Left lobe of liver (tissue), 2 donors: ENCODE data around the gene NUDT8. TPM values are rescaled to one million over a fixed set of nuclear protein-coding genes. Genes with fewer than 3 reads are reported as not detected.
"Not testable (repeated sequence)": the region's sequence is repeated elsewhere in the genome, so short reads cannot be mapped to it uniquely, and the experiment has no call there.

ENCODE experiments used
- ATAC-seq: fragments of 200-7000 bp; cut with Tn5 transposase; one replicate; pipeline ENCODE4 v1.9.1; 2020; ENCODE audit warnings: mild to moderate bottlenecking, moderate library complexity
- DNase-seq: peaks from one replicate; pipeline ENCODE4 v3.0.0-alpha.2; 2020; ENCODE audit warnings: low spot score
- total RNA-seq: library from RNA; stranded (reverse); gene quantifications from one replicate; pipeline ENCODE4 v1.2.1, GENCODE V29; 2021
- donor health status: DM: no; HTN: no; CAD: no; lungs with moderate emphysema.
- donor health status: DM: no; HTN: yes; CAD: no.

The NUDT8 gene
- total RNA-seq, 1 donor from 2014 or later: 41.6 TPM

- no peak for DNase-seq
These were observed 32.6 kb upstream of the NUDT8 start for GRCh38 chr11:67662142-67662834.

GRCh38 chr11:67660752-67661151, 31.0 kb upstream of the NUDT8 start:
- DNase-seq, ATAC-seq: not testable (repeated sequence)

More at GRCh38 chr11:67662142-67662834, 32.6 kb upstream of the NUDT8 start:
- no peak for ATAC-seq

DNA sequence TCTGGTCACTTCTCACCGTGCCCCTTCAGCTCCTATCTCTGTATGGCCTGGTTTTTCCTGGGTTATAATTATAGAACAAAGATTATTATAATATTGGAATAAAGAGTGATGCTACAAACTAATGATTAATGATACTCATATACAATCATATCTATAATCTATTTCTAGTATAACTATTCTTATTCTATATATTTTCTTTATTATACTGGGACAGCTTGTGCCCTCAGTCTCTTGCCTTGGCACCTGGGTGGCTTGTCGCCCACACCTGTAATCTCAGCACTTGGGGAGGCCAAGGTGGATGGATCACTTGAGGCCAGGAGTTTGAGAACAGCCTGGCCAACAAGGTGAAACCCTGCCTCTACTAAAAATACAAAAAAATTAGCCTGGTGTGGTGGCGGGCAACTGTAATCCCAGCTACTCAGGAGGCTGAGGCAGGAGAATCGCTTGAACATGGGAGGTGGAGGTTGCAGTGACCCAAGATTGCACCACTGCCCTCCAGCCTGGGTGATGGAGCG, 30.0 kb upstream of the NUDT8 start:
- not testable (repeated sequence) for DNase-seq, ATAC-seq

DNA sequence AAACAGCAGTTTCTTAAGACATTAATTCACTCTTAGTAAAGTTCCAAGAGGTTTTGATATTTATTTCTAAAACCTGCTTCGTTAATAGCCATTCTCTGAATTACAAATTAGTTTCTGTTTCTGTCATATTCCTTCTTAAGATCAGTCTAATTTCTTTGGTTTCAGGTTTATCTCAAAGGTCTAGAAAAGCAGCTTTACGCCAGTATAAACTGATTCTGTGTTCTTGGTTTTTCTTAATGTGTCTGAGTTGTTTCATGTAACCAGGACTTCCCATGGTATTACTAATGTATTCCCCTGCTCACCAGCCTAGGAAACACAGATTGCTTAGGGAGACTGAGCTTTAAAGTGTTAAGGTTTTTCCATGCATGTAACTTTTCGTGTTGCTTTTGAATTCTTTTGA, 27.6 kb upstream of the NUDT8 start:
- ATAC-seq: no peak
- no peak for DNase-seq

- ATAC-seq (no peak), DNase-seq (no peak)
These were observed 26.7 kb upstream of the NUDT8 start for GRCh38 chr11:67656278-67656922.

- ATAC-seq (no peak), DNase-seq (no peak)
These were observed 24.5 kb upstream of the NUDT8 start for GRCh38 chr11:67654225-67654624.

GRCh38 chr11:67652965-67653845, 23.5 kb upstream of the NUDT8 start:
- ATAC-seq: no peak
- no peak for DNase-seq

DNA sequence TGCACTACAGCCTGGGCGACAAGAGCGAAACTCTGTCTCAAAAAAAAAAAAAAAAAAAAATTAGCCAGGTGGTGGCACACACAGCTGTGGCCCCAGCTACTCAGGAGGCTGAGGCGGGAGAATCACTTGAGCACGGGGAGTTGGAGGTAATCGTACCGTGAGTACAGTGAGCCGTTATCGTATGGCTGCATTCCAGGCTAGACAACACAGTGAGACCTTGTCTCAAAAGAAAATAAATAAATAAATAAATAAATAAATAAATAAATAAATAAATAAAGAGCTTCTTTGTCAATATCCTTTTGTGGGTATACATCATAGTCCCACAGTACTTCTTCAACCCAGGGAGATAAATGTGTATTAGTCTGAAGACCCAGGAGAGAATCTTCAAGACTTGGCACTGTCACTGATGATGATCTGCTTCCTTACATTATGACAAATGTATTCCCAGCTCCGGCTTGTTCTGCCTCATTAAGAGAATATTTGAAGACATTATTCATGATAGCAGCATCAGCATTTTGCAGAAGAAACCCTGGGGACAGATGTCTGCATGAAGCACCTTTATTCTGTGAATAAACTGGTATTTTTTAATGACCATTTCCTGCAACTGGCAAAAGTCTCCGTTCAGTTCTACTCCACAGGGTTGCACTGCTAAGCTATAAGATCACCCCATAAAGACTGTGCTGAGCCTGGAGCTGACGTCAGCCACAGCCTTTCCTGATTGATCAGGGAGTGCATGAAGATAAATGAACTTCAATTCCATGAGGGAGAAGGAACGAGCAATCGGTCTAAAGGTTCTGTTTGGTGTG, 22.4 kb upstream of the NUDT8 start:
- DNase-seq (no peak), ATAC-seq (no peak)

DNA sequence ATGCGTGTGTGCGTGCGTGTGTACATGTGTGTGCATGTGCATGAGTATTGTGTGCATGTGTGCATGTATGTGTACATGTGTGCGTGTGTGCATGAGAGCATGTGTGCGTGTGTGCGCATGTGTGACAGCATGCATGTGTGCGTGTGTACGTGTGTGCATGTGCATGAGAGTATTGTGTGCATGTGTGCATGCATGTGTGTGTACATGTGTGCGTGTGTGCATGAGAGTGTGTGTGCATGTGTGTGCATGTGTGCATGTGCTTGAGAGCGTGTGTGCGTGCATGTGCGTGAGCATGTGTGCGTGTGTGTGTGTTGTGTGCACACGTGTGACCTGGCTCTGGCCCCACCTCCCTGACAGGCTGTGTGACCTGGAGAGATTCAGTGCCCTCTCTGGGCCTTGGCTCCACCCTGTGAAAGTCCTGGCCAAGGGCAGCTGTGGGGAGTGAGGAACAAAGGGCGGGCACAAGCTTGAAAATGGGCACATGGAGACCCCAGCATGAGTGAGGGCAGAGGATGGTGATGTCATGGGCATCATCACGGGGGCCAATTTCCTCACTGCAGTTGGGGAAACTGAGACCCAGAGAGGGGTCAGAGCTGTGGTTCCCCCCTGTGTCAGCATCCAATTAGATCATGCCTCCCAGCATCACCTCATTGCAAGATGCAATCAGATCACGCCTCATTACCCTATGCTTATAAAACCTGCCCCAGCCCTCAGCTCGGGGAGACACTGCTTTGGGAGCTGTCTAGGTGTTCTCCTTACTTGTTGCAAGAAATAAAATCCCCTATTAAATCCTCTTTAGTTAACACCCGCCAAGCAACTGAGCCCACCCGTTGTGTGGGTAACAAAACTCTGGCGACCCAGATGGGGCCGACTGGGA, 20.1 kb upstream of the NUDT8 start:
- DNase-seq: no peak
- peak; percentile 45 for ATAC-seq

GRCh38 chr11:67648796-67649613, 19.3 kb upstream of the NUDT8 start:
- DNase-seq (no peak), ATAC-seq (no peak)

GRCh38 chr11:67648140-67648795, 18.5 kb upstream of the NUDT8 start:
- ATAC-seq (peak; percentile 29), DNase-seq (no peak)

DNA sequence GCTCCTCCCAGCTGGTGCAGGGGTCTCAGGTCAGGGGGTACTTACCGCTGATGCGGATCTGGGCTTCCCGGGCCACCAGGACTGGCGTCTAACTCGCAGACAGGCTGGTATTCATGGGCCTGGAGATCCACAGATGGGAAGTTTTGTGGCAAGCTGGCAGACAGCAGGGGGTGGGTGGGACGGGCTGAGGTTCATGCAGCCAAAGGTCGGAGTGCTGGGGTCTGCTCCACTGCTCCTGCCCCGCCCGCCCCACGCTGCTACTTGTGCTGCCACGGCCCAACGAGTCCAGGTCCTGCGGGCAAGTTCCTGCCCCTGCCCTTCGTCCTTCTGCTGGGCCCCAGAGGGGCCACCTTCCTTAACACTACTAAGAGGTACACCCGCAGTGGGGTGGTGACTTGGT, 17.7 kb upstream of the NUDT8 start:
- DNase-seq (peak; percentile 45), ATAC-seq (no peak)

GRCh38 chr11:67646535-67647336, 17.0 kb upstream of the NUDT8 start:
- ATAC-seq (no peak), DNase-seq (no peak)

- DNase-seq: no peak
- no peak for ATAC-seq
These were observed 16.1 kb upstream of the NUDT8 start for GRCh38 chr11:67645521-67646461.

GRCh38 chr11:67644472-67645418, 15.0 kb upstream of the NUDT8 start:
- ATAC-seq (no peak), DNase-seq (no peak)
